Endothelial cell of umbilical vein (primary cell): ENCODE measurements around the gene CLEC16A. TPM values are rescaled to one million over a fixed set of nuclear protein-coding genes. Genes with fewer than 3 reads are reported as not detected.

ENCODE experiments used
- BruUV-seq: library from RNA; stranded (reverse); fragments of 400-500 nt; replicated peaks from 2 replicates; lab custom pipeline; 2021; lab: Mats Ljungman, UMichigan
- CTCF ChIA-PET: fragments of 300-600, 350-600 bp; sonication (Branson Sonifier 250); formaldehyde crosslinking; loops from one replicate; lab custom pipeline; 2021; ENCODE audit warnings: antibody characterized with exemption, inconsistent platforms; lab: Charles Lee
- POLR2A ChIA-PET: fragments of 300-600, 350-600 bp; sonication (Branson Sonifier 250); formaldehyde crosslinking; loops from one replicate; lab custom pipeline; 2021; ENCODE audit warnings: antibody characterized with exemption, inconsistent platforms; lab: Charles Lee
- DNase-seq: peaks from one replicate; pipeline ENCODE4 v3.0.0-alpha.2; 2011; ENCODE audit warnings: low read depth, low spot score
- FAIRE-seq: peaks from 2 replicates; lab custom pipeline; 2011; peaks lifted over from hg19 to GRCh38; lab: Jason Lieb, UNC
- H2AFZ ChIP-seq: 2 replicates; pipeline ENCODE4 v1.6.0; 2012; ENCODE audit warnings: low read depth, low read length, control low read depth, inconsistent platforms
- H3K27ac ChIP-seq: 2 replicates; pipeline ENCODE4 v1.5.1; 2011; ENCODE audit warnings: low read depth, mild to moderate bottlenecking, control low read depth, low read length, moderate library complexity; ENCODE audit not compliant: insufficient read depth
- H3K27me3 ChIP-seq, 2 experiments: 2 replicates each; pipeline versions ENCODE4 v1.6.0 to v1.6.1; 2011; ENCODE audit warnings: low read length in 2 of 2, mixed read lengths in 1 of 2; ENCODE audit not compliant: control insufficient read depth in 2 of 2, insufficient read depth in 2 of 2
- H3K36me3 ChIP-seq, 2 experiments: 2 replicates in 1 of 2; 3 replicates in 1 of 2; pipeline ENCODE4 v1.5.1; 2011; ENCODE audit warnings: low read length in 2 of 2, mild to moderate bottlenecking in 1 of 2, moderate library complexity in 1 of 2; ENCODE audit not compliant: control insufficient read depth in 2 of 2, insufficient read depth in 2 of 2; ENCODE audit errors: extremely low read depth in 1 of 2
- H3K4me1 ChIP-seq: 3 replicates; pipeline ENCODE4 v1.5.1; 2011; ENCODE audit warnings: mild to moderate bottlenecking, low read length; ENCODE audit not compliant: control insufficient read depth, insufficient read depth; ENCODE audit errors: extremely low read depth
- H3K4me2 ChIP-seq: 2 replicates; pipeline ENCODE4 v1.6.1; 2011; ENCODE audit warnings: low read length, control low read depth, mixed read lengths; ENCODE audit not compliant: insufficient read depth
- H3K4me3 ChIP-seq, 3 experiments: fragments of 200-600 bp in 1 of 3; sonication (generic), shearing (Covaris generic) in 1 of 3; replicated peaks in 1 of 3; 2 replicates each; pipeline ENCODE4 v1.5.1; 2011 to 2016; ENCODE audit warnings: control low read depth in 3 of 3, low read length in 3 of 3, mild to moderate bottlenecking in 2 of 3, inconsistent platforms in 1 of 3, low read depth in 1 of 3, moderate library complexity in 1 of 3; ENCODE audit not compliant: insufficient read depth in 1 of 3
- H3K79me2 ChIP-seq: 2 replicates; pipeline ENCODE4 v1.6.0; 2012; ENCODE audit warnings: low read length, inconsistent platforms; ENCODE audit not compliant: control insufficient read depth, insufficient read depth
- H3K9ac ChIP-seq: replicated peaks from 2 replicates; pipeline ENCODE3; 2011; ENCODE audit warnings: low read length, control low read depth; ENCODE audit not compliant: insufficient read depth; ENCODE audit errors: extremely low read depth
- H3K9me1 ChIP-seq: replicated peaks from 3 replicates; pipeline ENCODE4 v1.6.0; 2011; ENCODE audit warnings: mild to moderate bottlenecking, low read length; ENCODE audit not compliant: control insufficient read depth, insufficient read depth; ENCODE audit errors: extremely low read depth
- H3K9me3 ChIP-seq: replicated peaks from 2 replicates; pipeline ENCODE4 v1.5.1; 2012; ENCODE audit warnings: low read length, inconsistent platforms; ENCODE audit not compliant: control insufficient read depth, insufficient read depth
- H4K20me1 ChIP-seq: replicated peaks from 2 replicates; pipeline ENCODE3; 2011; ENCODE audit warnings: mild to moderate bottlenecking, low read length; ENCODE audit not compliant: control insufficient read depth, insufficient read depth; ENCODE audit errors: extremely low read depth
- CTCF ChIP-seq, 2 donors: IDR thresholded peaks; 1 replicate in 1 of 2; 2 replicates in 1 of 2; pipeline ENCODE4 v1.5.1; 2011; ENCODE audit warnings: low read length in 2 of 2, mild to moderate bottlenecking in 2 of 2, moderate library complexity in 2 of 2, control low read depth in 1 of 2, inconsistent platforms in 1 of 2, low read depth in 1 of 2; ENCODE audit not compliant: insufficient read depth in 1 of 2; ENCODE audit errors: extremely low read depth in 1 of 2
- EZH2 ChIP-seq: IDR thresholded peaks from 2 replicates; pipeline ENCODE4 v1.6.1; 2012; ENCODE audit warnings: borderline replicate concordance, low read depth, mild to moderate bottlenecking, moderate library complexity, low read length, inconsistent platforms; ENCODE audit not compliant: severe bottlenecking
- FOS ChIP-seq: IDR thresholded peaks from 2 replicates; pipeline ENCODE4 v1.6.1; 2011; ENCODE audit warnings: mild to moderate bottlenecking, low read length, moderate library complexity, borderline replicate concordance; ENCODE audit not compliant: insufficient read depth
- GATA2 ChIP-seq: IDR thresholded peaks from 2 replicates; pipeline ENCODE4 v1.7.0; 2011; ENCODE audit warnings: low read depth, mild to moderate bottlenecking, moderate library complexity, mixed read lengths, low read length; ENCODE audit not compliant: insufficient read length, insufficient read depth
- JUN ChIP-seq: IDR thresholded peaks from 2 replicates; pipeline ENCODE4 v1.6.1; 2011; ENCODE audit warnings: borderline replicate concordance, low read depth; ENCODE audit not compliant: insufficient read length, insufficient read depth
- MAX ChIP-seq: IDR thresholded peaks from 2 replicates; pipeline ENCODE4 v1.6.1; 2011; ENCODE audit not compliant: insufficient read depth, insufficient read length
- MYC ChIP-seq: IDR thresholded peaks from one replicate; pipeline ENCODE4 v1.6.1; 2011; ENCODE audit warnings: mild to moderate bottlenecking, low read depth, low read length
- POLR2A ChIP-seq: IDR thresholded peaks from 2 replicates; pipeline ENCODE4 v1.6.1; 2012; ENCODE audit warnings: low read depth, mild to moderate bottlenecking, control low read depth, low read length
- POLR2AphosphoS5 ChIP-seq: IDR thresholded peaks from 2 replicates; pipeline ENCODE4 v1.6.1; 2012; ENCODE audit warnings: low read depth, mild to moderate bottlenecking, control low read depth, low read length, moderate library complexity; ENCODE audit not compliant: insufficient read depth
- dilution Hi-C: fragments of 300-500 bp; cut with MboI; formaldehyde crosslinking; loops from one replicate; pipeline ENCODE4 v1.15.0; 2019; ENCODE audit warnings: low sequenced_read_pairs; ENCODE audit not compliant: extremely low pct_ligation_motif_present
- intact Hi-C: fragments of 100-400 bp; cut with micrococcal nuclease; formaldehyde crosslinking; loops from one replicate; pipeline ENCODE4 v1.10.0; 2022
- polyA plus RNA-seq, 4 experiments: library from polyadenylated mRNA; depleted of rRNA in 3 of 4; stranded (reverse) in 3 of 4; unstranded in 1 of 4; fragments of >200 nt; gene quantifications; 2 replicates each; pipeline versions ENCODE4 v1.2.1 to v1.2.3, GENCODE V29; 2011 to 2012; ENCODE audit warnings: missing spikeins in 1 of 4
- total RNA-seq: library from RNA; stranded (reverse); gene quantifications from 2 replicates; pipeline ENCODE4 v1.2.3, GENCODE V29; 2021

Gene CLEC16A
- total and polyA plus RNA-seq, 2 donors (not counting 3 experiments of a cell fraction or from before 2014, with no cell fraction given) = 11.4 to 23.3 TPM

GRCh38 chr16:11183035-11183812 is 238.9 kb downstream of the CLEC16A start:
- Histone ChIP-seq H3K9me1 (no peaks in the 10 kb centered on the region), H3K27me3 (no peaks in the 10 kb centered on the region), H2AFZ (no peak overlapping the region), H3K4me3 (no peak overlapping the region), H3K9ac (no peak overlapping the region), H4K20me1 (no peaks in the 10 kb centered on the region), H3K4me2 (no peak overlapping the region), H3K9me3 (no peaks in the 10 kb centered on the region), H3K79me2 (no peaks in the 10 kb centered on the region), H3K4me1 (no peaks in the 10 kb centered on the region), H3K36me3 (peaks cover 0 to 2% of the 10 kb centered on the region in 2 experiments), H3K27ac (no peak overlapping the region)
- BruUV-seq = no TSS peak
- dilution Hi-C loops (no loop called here), intact Hi-C loops (no loop called here)
- POLR2A ChIA-PET = no interaction called here
- DNase-seq = no peak
- CTCF ChIA-PET = interaction anchor here (1.6 kb wide), 1 partner anchor 13 kb away, joined by 4 read pairs; no protein-coding TSS in a partner anchor
- no peak for FAIRE-seq
- TF ChIP-seq EZH2 (no peak), POLR2AphosphoS5 (no peak), FOS (no peak), MAX (no peak), CTCF (IDR thresholded peaks at IDR 0.05; ENCODE audit: extremely low read depth in 1 of 2, insufficient read depth in 1 of 2, low read depth in 1 of 2, low read length in 2 of 2) (no peak), GATA2 (no peak), JUN (no peak), POLR2A (no peak), MYC (no peak)
